HepG2 (cell line): ENCODE results near the gene NYNRIN. TPM values are rescaled to one million over a fixed set of nuclear protein-coding genes. Genes with fewer than 3 reads are reported as not detected.

Experiments
- ATAC-seq: fragments of 200-7000 bp; cut with Tn5 transposase; 3 replicates; pipeline ENCODE4 v1.9.1; 2020; ENCODE audit warnings: mild to moderate bottlenecking, moderate library complexity
- BruUV-seq: library from RNA; stranded (reverse); fragments of 400-500 nt; replicated peaks from 2 replicates; lab custom pipeline; 2021; lab: Mats Ljungman, UMichigan
- CTCF ChIA-PET: fragments of 300-600 bp; formaldehyde crosslinking; extraction: SDS; loops from one replicate; lab custom pipeline; 2021; ENCODE audit warnings: low total read pairs, inconsistent platforms, low intra/inter-chr PET ratio; lab: Yijun Ruan, JAX
- POLR2A ChIA-PET: fragments of 350-600 bp; sonication (Branson Sonifier 250); formaldehyde crosslinking; loops from one replicate; lab custom pipeline; 2020; ENCODE audit warnings: antibody characterized with exemption, inconsistent platforms; lab: Yijun Ruan, JAX
- DNase-seq: peaks from one replicate; pipeline ENCODE4 v3.0.0-alpha.2; 2015; ENCODE audit warnings: low spot score
- FAIRE-seq: peaks from 3 replicates; lab custom pipeline; 2011; peaks lifted over from hg19 to GRCh38; lab: Jason Lieb, UNC
- H2AFZ ChIP-seq: one replicate; pipeline ENCODE4 v1.6.1; 2011; ENCODE audit warnings: low read length, inconsistent platforms
- H3K27ac ChIP-seq: fragments of 300-600 bp; 3 replicates; pipeline ENCODE4 v1.8.0; 2011; ENCODE audit warnings: mixed run types, mild to moderate bottlenecking, mixed read lengths, low read length, inconsistent platforms; ENCODE audit not compliant: insufficient read depth; ENCODE audit errors: extremely low read length
- H3K27me3 ChIP-seq, 2 experiments: fragments of 200-600 bp in 1 of 2; 2 replicates in 1 of 2; 3 replicates in 1 of 2; pipeline versions ENCODE4 v1.6.0 to v1.8.0; 2011; ENCODE audit warnings: low read length in 2 of 2, mild to moderate bottlenecking in 2 of 2, moderate library complexity in 2 of 2, inconsistent platforms in 1 of 2; ENCODE audit not compliant: insufficient read depth in 2 of 2, control insufficient read depth in 1 of 2
- H3K36me3 ChIP-seq, 2 experiments: fragments of 200-600 bp in 1 of 2; replicated peaks in 1 of 2; 2 replicates in 1 of 2; 3 replicates in 1 of 2; pipeline versions ENCODE4 v1.5.1 to v1.8.0; 2011; ENCODE audit warnings: low read length in 2 of 2, inconsistent platforms in 1 of 2; ENCODE audit not compliant: insufficient read depth in 2 of 2, control insufficient read depth in 1 of 2
- H3K4me1 ChIP-seq: 2 replicates; pipeline ENCODE4 v1.5.1; 2012; ENCODE audit warnings: low read length, inconsistent platforms; ENCODE audit not compliant: insufficient read depth
- H3K4me2 ChIP-seq: 2 replicates; pipeline ENCODE4 v1.6.0; 2011; ENCODE audit warnings: low read depth, low read length, inconsistent platforms
- H3K4me3 ChIP-seq, 3 experiments: fragments of 200-600 bp in 1 of 3; sonication (generic), shearing (Covaris generic) in 1 of 3; replicated peaks in 1 of 3; 2 replicates each; pipeline ENCODE4 v1.5.1; 2011 to 2016; ENCODE audit warnings: low read length in 3 of 3, inconsistent platforms in 2 of 3, low read depth in 2 of 3, mild to moderate bottlenecking in 2 of 3, control low read depth in 1 of 3, mixed read lengths in 1 of 3; ENCODE audit not compliant: insufficient read depth in 1 of 3
- H3K79me2 ChIP-seq: one replicate; pipeline ENCODE4 v1.6.1; 2011; ENCODE audit warnings: low read length, inconsistent platforms; ENCODE audit not compliant: insufficient read depth
- H3K9ac ChIP-seq: 2 replicates; pipeline ENCODE4 v1.6.0; 2011; ENCODE audit warnings: mild to moderate bottlenecking, low read depth, low read length, inconsistent platforms; ENCODE audit not compliant: insufficient read depth
- H3K9me3 ChIP-seq: 2 replicates; pipeline ENCODE4 v1.5.1; 2012; ENCODE audit warnings: mild to moderate bottlenecking, low read length
- H4K20me1 ChIP-seq: 2 replicates; pipeline ENCODE4 v1.6.0; 2011; ENCODE audit warnings: inconsistent platforms, mild to moderate bottlenecking, low read length, moderate library complexity; ENCODE audit not compliant: insufficient read depth
- AFF4 ChIP-seq: sonication (generic); formaldehyde crosslinking; IDR thresholded peaks from 2 replicates; pipeline ENCODE4 v1.4.0; 2020; ENCODE audit warnings: missing genetic modification reagents
- FOXO4 ChIP-seq: sonication (generic); formaldehyde crosslinking; conservative IDR thresholded peaks from 2 replicates; pipeline ENCODE4 v1.8.1; 2023; ENCODE audit warnings: missing genetic modification reagents
- HDAC1 ChIP-seq: sonication (generic); formaldehyde crosslinking; IDR thresholded peaks from 2 replicates; pipeline ENCODE4 v1.5.1; 2020; ENCODE audit warnings: mild to moderate bottlenecking, missing genetic modification reagents
- HDAC2 ChIP-seq: sonication (generic); formaldehyde crosslinking; IDR thresholded peaks from 2 replicates; pipeline ENCODE4 v1.4.0; 2020; ENCODE audit warnings: missing genetic modification reagents
- MTERF4 ChIP-seq: sonication (generic); formaldehyde crosslinking; IDR thresholded peaks from 2 replicates; pipeline ENCODE4 v1.8.0; 2023; ENCODE audit warnings: mild to moderate bottlenecking, missing genetic modification reagents
- NR2C2 ChIP-seq: sonication (generic); formaldehyde crosslinking; IDR thresholded peaks from 2 replicates; pipeline ENCODE4 v1.4.0; 2020; ENCODE audit warnings: missing genetic modification reagents, mild to moderate bottlenecking, moderate library complexity, borderline replicate concordance
- TFDP1 ChIP-seq: IDR thresholded peaks from 2 replicates; pipeline ENCODE4 v1.6.1; 2016; ENCODE audit warnings: missing compliant biosample characterization, missing genetic modification reagents, borderline replicate concordance
- ZMAT5 ChIP-seq: sonication (generic); formaldehyde crosslinking; IDR thresholded peaks from 2 replicates; pipeline ENCODE4 v1.5.0; 2020; ENCODE audit warnings: mild to moderate bottlenecking, low read depth, missing genetic modification reagents, borderline replicate concordance
- ZNF251 ChIP-seq: sonication (generic); formaldehyde crosslinking; IDR thresholded peaks from 2 replicates; pipeline ENCODE4 v1.9.0; 2021; ENCODE audit warnings: mild to moderate bottlenecking, missing genetic modification reagents
- ZNF530 ChIP-seq: sonication (generic); formaldehyde crosslinking; IDR thresholded peaks from 2 replicates; pipeline ENCODE4 v1.5.0; 2020; ENCODE audit warnings: low read depth, mild to moderate bottlenecking, missing genetic modification reagents
- WGBS: methylation state at CpG from one replicate; pipeline ENCODE4 v1.1.6; 2017; ENCODE audit warnings: low lambda C conversion rate; 5-methylcytosine and 5-hydroxymethylcytosine counted together
- in situ Hi-C: cut with HindIII; loops from 2 replicates; pipeline ENCODE4 v1.10.0; 2017; ENCODE audit warnings: low pct_unique_long_range_greater_than_20kb; ENCODE audit not compliant: extremely low pct_ligation_motif_present
- intact Hi-C: fragments of 100-400 bp; cut with micrococcal nuclease; formaldehyde crosslinking; loops from one replicate; pipeline ENCODE4 v1.10.0; 2022; ENCODE audit not compliant: unreplicated experiment
- polyA plus RNA-seq, 8 experiments: library from polyadenylated mRNA; depleted of rRNA in 3 of 8; stranded (reverse) in 7 of 8; unstranded in 1 of 8; fragments of >200 nt; fragmentation: Illumina TruSeq in 4 of 8; extraction: Trizol in 4 of 8; gene quantifications; 2 replicates each; pipeline versions ENCODE4 v1.2.1 to v1.2.3, GENCODE V29; 2011 to 2016; ENCODE audit warnings: low read depth in 4 of 8, missing spikeins in 1 of 8, mixed read lengths in 1 of 8; ENCODE audit not compliant: insufficient read depth in 1 of 8
- total RNA-seq, 5 experiments: library from RNA; depleted of rRNA; stranded (reverse); fragments of >200 nt; fragmentation: Illumina TruSeq; extraction: Trizol; gene quantifications; 2 replicates each; pipeline ENCODE4 v1.2.3, GENCODE V29; 2016; ENCODE audit warnings: low read depth in 1 of 5

NYNRIN gene
- total and polyA plus RNA-seq, 2 of the 13 experiments (the other 11 are each of a cell fraction or from before 2014, with no cell fraction given), result 0.63 to 1.1 TPM

GRCh38 chr14:24365600-24366412, 33.0 kb upstream of the NYNRIN start:
- peak; percentile 77 for ATAC-seq
- Histone ChIP-seq H2AFZ (no peak overlapping the region), H3K27ac (no peak overlapping the region), H3K79me2 (no peaks in the 10 kb centered on the region), H3K27me3 (peaks cover 20 to 44% of the 10 kb centered on the region in 2 experiments), H3K4me2 (peak overlapping the region; percentile 99), H3K36me3 (no peaks in the 10 kb centered on the region), H3K4me1 (peaks cover 26% of the 10 kb centered on the region), H3K9ac (peak overlapping the region; percentile 35; the same call in 1 of the 2 replicates), H4K20me1 (no peaks in the 10 kb centered on the region), H3K4me3 (peak overlapping the region; percentile 71 to 80 (median 74)), H3K9me3 (no peaks in the 10 kb centered on the region)
- DNase-seq, result peak; percentile 93
- in situ Hi-C loops, result loop anchor here (5.0 kb wide), 1 partner anchor 66 kb away; no protein-coding TSS in a partner anchor
- ChIA-PET CTCF (interaction anchor here (0.8 to 7.9 kb wide), 7 partner anchors 32 to 77 kb away, joined by 3 to 295 read pairs (median 9); partner anchors contain the start of genes ADCY4, CBLN3, KHNYN and SDR39U1), POLR2A (interaction anchor here (0.6 to 2.3 kb wide), 15 partner anchors 12 to 272 kb away, joined by 3 to 90 read pairs (median 5); partner anchors contain the start of genes CBLN3, CIDEB, EMC9 and KHNYN)
- intact Hi-C loops, result loop anchor here (1.0 to 5.0 kb wide), 5 partner anchors 33 to 196 kb away; no protein-coding TSS in a partner anchor
- no TSS peak for BruUV-seq
- WGBS, result 1% methylated on average over 28 of the region's 28 CpGs
- peak; percentile 81 for FAIRE-seq
- TF ChIP-seq AFF4 (no peak; the same call in 1 of the 2 replicates), MTERF4 (CRISPR knock-in tag) (peak; percentile 60; the same call in 1 of the 2 replicates), ZNF251 (peak; percentile 65; the same call in 1 of the 2 replicates), FOXO4 (CRISPR knock-in tag) (no peak), HDAC1 (peak; percentile 29; the same call in 1 of the 2 replicates), ZNF530 (no peak), NR2C2 (CRISPR knock-in tag) (peak; percentile 72), TFDP1 (peak; percentile 69; the same call in 1 of the 2 replicates), ZMAT5 (no peak), HDAC2 (CRISPR knock-in tag) (peak; percentile 16; the same call in 1 of the 2 replicates)
